LoVo (cell line): Measurements from ENCODE around the gene TENT5C.

ENCODE experiments used
- DNase-seq: peaks from one replicate; pipeline ENCODE4 v3.0.0-alpha.2; 2016; ENCODE audit warnings: low spot score

TENT5C gene

DNA sequence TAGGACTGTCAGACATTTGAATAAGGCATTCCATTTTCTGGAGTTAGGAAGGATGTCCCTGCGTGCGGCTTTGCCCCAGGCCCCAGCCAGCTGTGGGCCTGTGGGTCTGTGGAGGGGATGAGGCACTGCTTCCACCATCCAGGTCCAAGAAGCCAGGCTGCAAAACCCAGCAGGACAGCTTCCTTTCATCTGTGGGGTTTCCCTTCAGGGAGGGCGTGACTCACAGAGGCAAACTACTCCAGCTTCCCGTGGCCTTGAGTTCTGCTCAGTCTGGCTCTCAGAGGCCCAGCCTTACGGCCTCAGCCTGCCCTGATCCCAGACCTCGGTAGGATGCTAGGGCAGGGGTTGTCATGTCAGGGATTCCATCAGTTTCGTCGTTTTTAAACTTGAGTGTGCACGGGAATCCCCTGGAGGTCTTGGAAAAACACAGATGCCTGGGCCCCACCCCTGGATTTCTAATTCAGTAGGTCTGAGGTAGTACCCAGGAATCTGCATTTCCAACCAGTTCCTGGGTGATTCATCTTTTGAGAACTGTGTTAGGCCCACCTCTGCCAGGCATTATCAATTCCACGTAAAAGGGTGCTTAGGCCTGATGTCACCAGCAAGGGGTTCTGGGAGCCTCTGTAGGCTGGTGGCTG, 32.3 kb upstream of the TENT5C start:
- no peak for DNase-seq

DNA sequence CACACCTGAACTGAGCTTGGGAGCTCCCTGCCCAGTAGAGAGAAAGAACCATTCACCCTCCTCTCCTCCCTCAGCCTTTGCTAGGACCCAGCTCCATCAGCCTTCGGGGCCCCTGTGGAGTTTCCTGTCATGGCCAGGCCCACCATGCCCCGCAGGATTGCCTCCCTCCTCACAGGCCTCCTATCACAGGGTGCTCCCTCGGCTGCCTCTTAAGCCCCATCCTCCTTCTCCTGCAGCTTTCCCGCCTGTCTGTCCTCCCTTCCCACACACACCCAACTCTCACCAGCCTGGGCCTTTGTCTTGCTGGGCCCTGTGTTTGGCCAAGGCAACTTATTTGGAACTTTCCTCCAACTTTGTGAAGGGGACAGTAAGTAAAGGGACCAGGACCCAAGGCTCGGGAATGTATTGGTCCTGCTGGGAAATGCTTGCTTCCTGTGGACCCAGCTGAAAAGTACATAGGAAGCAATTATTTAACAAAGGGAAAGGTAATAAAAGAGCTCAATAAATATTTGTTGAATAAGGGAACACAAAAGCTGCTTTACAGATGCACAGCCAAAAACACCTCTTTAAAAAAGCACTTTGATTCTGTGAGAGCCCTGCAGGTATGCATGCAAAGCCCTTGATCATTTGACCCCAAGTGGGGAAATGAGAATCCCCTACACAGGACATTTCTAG, 31.6 kb upstream of the TENT5C start:
- DNase-seq: no peak

DNA sequence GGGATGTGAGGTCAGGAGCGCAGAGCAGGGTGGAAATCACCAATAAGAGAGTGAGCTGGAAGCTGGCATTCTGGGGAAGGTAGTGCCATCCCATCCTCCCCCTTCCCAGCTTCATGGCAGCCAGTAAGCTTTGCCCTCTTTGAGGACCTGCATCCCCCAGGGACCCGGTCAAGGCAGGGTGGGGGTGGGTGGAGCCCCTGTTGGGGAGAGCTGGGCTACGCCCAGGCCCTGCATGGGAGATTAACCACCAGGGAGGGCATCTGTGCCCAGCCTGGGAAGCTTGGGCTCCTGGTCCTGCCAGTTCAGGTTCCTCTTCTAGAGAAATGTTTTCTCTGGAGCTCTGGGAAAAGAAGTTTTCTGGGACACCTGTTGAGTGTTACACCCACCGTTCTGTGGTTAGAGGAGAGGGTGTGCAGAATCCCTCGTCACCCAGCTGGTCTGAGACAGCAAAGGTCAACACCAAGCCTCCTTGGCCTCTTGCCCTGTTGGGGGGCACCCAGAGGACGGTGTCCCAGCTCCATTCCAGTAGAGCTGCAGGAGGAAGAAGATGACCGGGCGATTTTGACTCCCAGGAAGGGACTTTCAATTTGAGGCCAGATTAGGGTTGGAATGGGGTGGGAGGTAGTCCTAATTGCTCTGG, 30.1 kb upstream of the TENT5C start:
- DNase-seq: no peak

DNA sequence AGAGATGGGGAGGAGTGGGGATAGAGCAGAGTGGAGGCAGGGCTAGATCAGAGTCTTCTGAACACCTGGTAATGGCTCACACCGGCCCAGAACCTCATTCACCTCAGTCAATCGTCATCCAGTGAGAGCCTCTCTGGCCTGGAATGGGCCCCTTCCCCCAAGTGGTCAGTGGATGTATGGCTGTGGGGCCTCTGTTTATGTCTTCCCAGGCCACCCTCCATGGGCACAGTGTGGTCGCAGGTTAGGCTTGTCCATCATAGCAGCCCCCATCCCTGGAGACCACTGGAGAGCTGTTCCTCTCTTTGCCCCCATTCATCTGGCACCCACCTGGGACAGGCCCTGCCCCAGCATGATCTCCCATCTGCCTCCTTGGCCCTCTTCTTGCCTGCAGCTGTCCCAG, 29.6 kb upstream of the TENT5C start:
- no peak for DNase-seq

DNA sequence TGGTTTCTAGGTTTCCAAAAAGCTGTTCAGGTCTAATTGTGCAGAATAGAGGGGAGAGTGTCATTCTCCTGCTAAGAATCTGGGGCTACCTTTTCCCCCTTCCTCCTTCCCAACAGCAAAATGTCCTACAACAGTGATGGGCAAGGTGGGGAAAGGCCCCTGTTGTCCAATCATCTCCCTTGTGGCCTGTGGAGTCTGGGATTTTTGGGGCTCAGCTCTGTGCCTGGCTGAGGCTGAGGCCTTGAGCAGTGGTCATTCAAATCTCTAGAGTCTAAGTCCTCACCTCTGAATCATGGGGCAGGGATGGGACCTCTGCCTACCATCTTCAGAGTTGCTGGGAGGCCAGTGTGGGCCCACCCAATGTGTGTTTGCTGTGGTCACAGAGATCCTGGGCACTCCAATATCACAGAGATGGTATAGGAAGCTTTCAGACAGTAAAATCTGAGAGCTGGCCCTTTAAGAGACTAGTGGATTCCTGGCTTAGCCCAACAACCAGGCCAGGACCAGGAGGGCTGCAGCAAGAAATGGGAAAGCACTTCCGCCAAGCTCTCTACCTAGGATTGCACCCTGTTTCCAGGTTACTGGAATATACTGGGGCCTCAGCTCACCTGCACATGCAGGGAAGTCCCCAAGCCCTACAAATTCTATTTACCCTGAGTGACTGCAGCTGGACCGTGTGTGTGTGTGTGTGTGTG, 28.5 kb upstream of the TENT5C start:
- no peak for DNase-seq

DNA sequence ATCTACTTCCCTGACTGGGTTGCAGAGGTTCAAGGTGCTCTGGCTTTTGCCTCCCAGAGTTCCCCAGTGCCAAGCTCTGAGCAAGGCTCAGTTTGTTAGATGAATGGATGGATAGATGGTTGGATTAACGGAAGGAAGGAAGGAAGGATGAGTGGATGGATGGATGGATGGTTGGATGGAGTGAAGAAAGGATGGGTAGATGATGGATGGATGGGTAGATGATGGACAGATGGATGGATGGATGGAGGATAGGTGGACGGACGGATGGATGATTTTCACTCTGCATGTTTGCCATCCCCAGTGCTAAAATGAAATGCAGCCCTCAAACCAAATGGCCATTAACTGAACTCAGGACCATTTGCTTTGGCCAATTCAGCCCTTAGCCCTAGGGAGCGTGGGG, 27.4 kb upstream of the TENT5C start:
- DNase-seq: no peak

DNA sequence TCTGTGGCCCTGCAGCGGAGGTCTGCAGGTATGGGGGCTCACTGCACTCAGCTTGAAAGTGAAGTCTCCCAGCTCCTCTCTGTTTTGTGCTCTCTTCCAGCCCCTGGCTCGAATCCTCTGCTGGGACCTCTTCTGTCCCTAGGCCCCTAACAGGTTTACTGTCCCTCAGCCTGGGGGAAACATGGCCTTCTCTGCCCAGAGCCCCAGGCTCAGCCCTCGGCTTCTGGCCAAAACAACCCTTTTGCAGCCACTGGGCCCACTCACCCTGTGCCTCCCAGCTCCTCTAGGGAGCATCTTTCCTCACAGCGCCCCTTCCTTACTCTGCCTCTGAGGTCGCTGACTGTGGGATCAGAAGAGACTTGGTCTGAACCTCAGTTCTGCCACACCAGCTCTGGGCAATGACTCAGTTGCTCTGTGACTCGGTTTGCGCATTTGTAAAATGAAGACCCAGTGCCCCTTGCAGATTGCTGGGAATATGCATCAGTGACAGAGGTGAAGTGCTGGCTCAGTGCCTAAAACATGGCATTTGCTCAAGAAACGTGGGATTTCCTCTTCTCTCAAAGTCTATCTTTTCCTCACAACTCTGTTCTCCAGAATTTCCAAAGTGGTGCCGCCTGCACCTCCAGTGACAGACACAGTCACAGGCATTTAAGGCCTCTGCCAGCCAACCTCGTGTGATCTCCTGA, 26.5 kb upstream of the TENT5C start:
- no peak for DNase-seq

GRCh38 chr1:117580436-117580835, 25.4 kb upstream of the TENT5C start:
- DNase-seq: no peak

DNA sequence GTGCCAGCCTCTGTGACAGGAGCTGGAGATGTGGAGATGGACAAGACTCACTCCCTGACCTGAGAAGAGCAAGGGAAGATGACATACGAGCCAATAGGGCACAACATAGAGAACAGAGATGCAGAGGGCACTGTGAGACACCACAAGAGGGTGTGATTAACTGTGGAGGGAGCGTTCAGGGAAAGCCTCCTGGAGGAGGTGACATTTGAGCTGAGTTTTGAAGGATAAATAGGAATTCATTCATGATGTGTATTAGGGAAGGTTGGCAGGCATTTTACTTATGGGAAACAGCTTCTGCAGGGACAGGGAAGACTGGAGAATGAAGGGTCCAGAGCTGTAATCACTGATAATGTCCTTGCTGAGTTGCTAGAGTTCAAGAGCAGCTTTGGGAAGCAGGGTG, 25.0 kb upstream of the TENT5C start:
- no peak for DNase-seq

DNA sequence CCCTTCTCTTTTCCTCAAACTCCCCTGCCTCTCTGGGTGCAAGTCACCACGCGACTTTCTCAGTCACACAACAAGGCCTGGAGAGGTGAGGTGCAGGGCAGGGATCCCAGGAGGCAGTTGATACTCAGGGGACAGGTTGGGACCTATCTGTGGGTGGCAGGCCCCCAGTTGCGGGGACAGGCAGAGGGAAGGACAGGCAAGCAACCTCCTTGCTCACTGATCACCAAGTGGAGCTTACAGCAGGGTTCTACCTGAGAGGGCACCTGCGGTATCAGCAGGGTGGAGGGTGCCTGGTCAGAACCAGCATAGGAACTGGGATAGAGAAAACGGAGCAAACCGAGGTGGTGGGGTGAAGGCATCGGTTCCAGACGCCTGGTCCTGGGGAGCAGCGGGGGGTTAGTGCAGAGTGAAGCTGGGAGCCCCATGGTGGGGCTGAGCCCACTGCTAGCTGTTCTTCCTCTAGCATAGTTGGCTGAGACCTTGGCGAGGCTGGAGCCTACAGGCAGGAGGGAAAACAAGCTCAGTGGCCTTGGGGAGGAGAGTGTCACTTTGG, 24.4 kb upstream of the TENT5C start:
- no peak for DNase-seq

GRCh38 chr1:117582451-117582850, 23.4 kb upstream of the TENT5C start:
- no peak for DNase-seq

- no peak for DNase-seq
Measured at GRCh38 chr1:117583247-117583646, 22.6 kb upstream of the TENT5C start.

GRCh38 chr1:117584181-117584580, 21.7 kb upstream of the TENT5C start:
- DNase-seq: no peak

DNA sequence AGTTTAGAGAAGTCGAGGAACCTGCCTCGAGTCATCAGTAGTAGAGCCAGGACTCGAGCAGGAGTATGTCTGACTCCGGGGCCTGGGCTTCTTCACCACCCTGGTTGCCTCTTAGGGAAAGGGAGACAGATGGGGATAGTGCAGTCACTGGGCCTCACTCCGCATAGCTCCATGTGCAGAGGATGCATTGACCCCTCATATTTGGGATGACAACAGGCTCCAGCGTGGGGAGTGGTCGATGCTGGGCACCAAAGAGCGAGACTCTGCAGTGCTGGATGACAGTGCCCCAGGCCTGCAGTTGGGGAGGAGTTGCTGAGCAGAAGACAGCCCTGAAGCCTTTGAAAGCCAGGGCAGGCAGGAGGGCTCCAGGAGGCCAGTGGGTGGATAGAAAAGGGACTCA, 20.8 kb upstream of the TENT5C start:
- no peak for DNase-seq

- no peak for DNase-seq
Measured at GRCh38 chr1:117586337-117586736, 19.5 kb upstream of the TENT5C start.

DNA sequence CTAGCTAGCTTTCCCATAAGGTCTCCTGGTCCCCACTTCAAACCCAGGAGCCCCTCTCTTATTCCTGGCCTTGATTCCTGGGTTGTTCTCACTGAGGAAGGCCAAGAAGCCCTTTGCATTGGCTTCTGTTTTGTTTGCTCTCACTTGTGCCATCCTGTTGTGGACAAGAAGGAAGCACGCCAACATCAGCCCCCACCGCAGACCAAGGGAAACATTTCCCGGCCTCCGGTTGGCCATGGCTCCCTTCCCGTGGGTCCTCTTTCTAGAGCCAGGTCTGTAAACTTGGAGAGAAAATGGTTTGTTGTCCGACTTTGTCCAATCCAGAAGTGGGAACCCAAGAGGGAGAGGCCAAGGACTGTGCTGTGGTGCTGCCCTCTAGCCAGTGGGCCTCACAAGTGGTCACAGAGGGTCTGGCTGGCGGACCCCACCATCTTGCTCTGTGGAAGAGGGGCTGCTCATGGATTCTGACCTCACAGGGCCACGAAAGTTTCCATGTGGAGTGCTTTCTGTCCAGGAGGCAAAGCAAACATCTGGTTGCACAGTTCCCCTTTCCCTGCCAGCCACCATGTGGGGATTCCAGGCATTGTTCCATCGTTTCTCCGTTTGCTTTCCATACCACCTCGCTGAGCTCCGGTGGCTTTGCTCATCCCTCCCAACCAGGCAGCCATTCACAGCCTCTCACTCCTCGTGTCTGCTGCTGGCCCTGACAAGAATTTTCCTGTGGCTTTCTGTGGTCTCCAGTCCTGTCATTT, 18.9 kb upstream of the TENT5C start:
- no peak for DNase-seq

- DNase-seq: no peak
Measured at GRCh38 chr1:117587499-117588356, 18.1 kb upstream of the TENT5C start.

GRCh38 chr1:117589544-117589943, 16.3 kb upstream of the TENT5C start:
- no peak for DNase-seq

GRCh38 chr1:117590273-117590925, 15.4 kb upstream of the TENT5C start:
- DNase-seq: no peak

GRCh38 chr1:117591252-117591651, 14.6 kb upstream of the TENT5C start:
- no peak for DNase-seq
